ENCODE data around the gene ARRDC3.
"Not testable (repeated sequence)": the region's sequence is repeated elsewhere in the genome, so short reads cannot be mapped to it uniquely, and the experiment has no call there.

ARRDC3 gene

GRCh38 chr5:91383027-91383955, at the start of gene ARRDC3:
TSS of gene ARRDC3 (minus strand) at chr5:91383317. CDS start at chr5:91383092, 225 bp downstream.
- DNase-seq (ENCODE audit: low spot score), result peak; percentile 98

- no peak for DNase-seq (ENCODE audit: low spot score)
Measured at GRCh38 chr5:91430949-91431348, 47.8 kb upstream of the ARRDC3 start.

- no peak for DNase-seq (ENCODE audit: low spot score)
Measured at GRCh38 chr5:91424638-91425436, 41.7 kb upstream of the ARRDC3 start.

- no peak for DNase-seq (ENCODE audit: low spot score)
Measured at GRCh38 chr5:91423871-91424270, 40.8 kb upstream of the ARRDC3 start.

- no peak for DNase-seq (ENCODE audit: low spot score)
Measured at GRCh38 chr5:91420879-91421278, 37.8 kb upstream of the ARRDC3 start.

- peak; percentile 67 for DNase-seq (ENCODE audit: low spot score)
Measured at GRCh38 chr5:91419571-91420537, 36.7 kb upstream of the ARRDC3 start.

GRCh38 chr5:91419136-91419535, 36.0 kb upstream of the ARRDC3 start:
- DNase-seq (ENCODE audit: low spot score), result no peak

- no peak for DNase-seq (ENCODE audit: low spot score)
Measured at GRCh38 chr5:91418158-91418557, 35.0 kb upstream of the ARRDC3 start.

- no peak for DNase-seq (ENCODE audit: low spot score)
Measured at GRCh38 chr5:91417219-91417618, 34.1 kb upstream of the ARRDC3 start.

- no peak for DNase-seq (ENCODE audit: low spot score)
Measured at GRCh38 chr5:91416491-91416890, 33.4 kb upstream of the ARRDC3 start.

GRCh38 chr5:91409304-91409703, 26.2 kb upstream of the ARRDC3 start:
- no peak for DNase-seq (ENCODE audit: low spot score)

GRCh38 chr5:91408710-91409109, 25.6 kb upstream of the ARRDC3 start:
- DNase-seq (ENCODE audit: low spot score), result no peak

GRCh38 chr5:91407204-91407603, 24.1 kb upstream of the ARRDC3 start:
- no peak for DNase-seq (ENCODE audit: low spot score)

- no peak for DNase-seq (ENCODE audit: low spot score)
Measured at GRCh38 chr5:91403438-91403837, 20.3 kb upstream of the ARRDC3 start.

GRCh38 chr5:91401175-91401574, 18.1 kb upstream of the ARRDC3 start:
- DNase-seq (ENCODE audit: low spot score), result no peak

- no peak for DNase-seq (ENCODE audit: low spot score)
Measured at GRCh38 chr5:91397791-91398190, 14.7 kb upstream of the ARRDC3 start.

GRCh38 chr5:91390268-91390667, 7.2 kb upstream of the ARRDC3 start:
- no peak for DNase-seq (ENCODE audit: low spot score)

- not testable (repeated sequence) for DNase-seq (ENCODE audit: low spot score)
Measured at GRCh38 chr5:91389555-91389954, 6.4 kb upstream of the ARRDC3 start.

GRCh38 chr5:91388362-91388761, 5.2 kb upstream of the ARRDC3 start:
- no peak for DNase-seq (ENCODE audit: low spot score)

- no peak for DNase-seq (ENCODE audit: low spot score)
Measured at GRCh38 chr5:91386120-91386519, 3.0 kb upstream of the ARRDC3 start.

- not testable (repeated sequence) for DNase-seq (ENCODE audit: low spot score)
Measured at GRCh38 chr5:91385596-91385995, 2.5 kb upstream of the ARRDC3 start.
